ENCODE measurements around the gene MT1H.

MT1H gene

DNA sequence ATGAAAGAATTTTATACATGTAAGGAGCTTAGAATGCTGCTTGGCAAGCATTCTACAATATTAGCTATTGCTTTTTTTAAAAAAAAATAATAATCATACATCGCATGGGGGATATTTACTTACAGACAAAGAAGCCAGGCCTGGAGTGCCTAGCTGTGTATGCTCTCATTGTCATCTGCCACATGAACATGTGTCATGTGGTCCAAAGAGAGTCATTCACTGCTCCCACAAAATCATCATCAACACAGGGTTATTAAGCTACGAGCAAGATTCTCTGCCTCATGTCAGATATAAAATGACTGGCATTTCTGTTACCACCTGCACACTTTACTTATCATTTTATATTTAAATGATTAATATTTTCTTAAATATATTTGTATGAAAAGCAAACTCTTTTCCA, 46.0 kb upstream of the MT1H start (continued):
- TF ChIP-seq, protein P1, sequence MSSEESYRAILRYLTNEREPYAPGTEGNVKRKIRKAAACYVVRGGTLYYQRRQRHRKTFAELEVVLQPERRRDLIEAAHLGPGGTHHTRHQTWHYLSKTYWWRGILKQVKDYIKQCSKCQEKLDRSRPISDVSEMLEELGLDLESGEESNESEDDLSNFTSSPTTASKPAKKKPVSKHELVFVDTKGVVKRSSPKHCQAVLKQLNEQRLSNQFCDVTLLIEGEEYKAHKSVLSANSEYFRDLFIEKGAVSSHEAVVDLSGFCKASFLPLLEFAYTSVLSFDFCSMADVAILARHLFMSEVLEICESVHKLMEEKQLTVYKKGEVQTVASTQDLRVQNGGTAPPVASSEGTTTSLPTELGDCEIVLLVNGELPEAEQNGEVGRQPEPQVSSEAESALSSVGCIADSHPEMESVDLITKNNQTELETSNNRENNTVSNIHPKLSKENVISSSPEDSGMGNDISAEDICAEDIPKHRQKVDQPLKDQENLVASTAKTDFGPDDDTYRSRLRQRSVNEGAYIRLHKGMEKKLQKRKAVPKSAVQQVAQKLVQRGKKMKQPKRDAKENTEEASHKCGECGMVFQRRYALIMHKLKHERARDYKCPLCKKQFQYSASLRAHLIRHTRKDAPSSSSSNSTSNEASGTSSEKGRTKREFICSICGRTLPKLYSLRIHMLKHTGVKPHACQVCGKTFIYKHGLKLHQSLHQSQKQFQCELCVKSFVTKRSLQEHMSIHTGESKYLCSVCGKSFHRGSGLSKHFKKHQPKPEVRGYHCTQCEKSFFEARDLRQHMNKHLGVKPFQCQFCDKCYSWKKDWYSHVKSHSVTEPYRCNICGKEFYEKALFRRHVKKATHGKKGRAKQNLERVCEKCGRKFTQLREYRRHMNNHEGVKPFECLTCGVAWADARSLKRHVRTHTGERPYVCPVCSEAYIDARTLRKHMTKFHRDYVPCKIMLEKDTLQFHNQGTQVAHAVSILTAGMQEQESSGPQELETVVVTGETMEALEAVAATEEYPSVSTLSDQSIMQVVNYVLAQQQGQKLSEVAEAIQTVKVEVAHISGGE (tag by site-specific recombination; conservative IDR thresholded peaks at IDR 0.05; ENCODE audit: low read depth) = no peak
- TF ChIP-seq ZFP41 (tag by site-specific recombination; IDR thresholded peaks at IDR 0.05; ENCODE audit: borderline replicate concordance) = no peak

DNA sequence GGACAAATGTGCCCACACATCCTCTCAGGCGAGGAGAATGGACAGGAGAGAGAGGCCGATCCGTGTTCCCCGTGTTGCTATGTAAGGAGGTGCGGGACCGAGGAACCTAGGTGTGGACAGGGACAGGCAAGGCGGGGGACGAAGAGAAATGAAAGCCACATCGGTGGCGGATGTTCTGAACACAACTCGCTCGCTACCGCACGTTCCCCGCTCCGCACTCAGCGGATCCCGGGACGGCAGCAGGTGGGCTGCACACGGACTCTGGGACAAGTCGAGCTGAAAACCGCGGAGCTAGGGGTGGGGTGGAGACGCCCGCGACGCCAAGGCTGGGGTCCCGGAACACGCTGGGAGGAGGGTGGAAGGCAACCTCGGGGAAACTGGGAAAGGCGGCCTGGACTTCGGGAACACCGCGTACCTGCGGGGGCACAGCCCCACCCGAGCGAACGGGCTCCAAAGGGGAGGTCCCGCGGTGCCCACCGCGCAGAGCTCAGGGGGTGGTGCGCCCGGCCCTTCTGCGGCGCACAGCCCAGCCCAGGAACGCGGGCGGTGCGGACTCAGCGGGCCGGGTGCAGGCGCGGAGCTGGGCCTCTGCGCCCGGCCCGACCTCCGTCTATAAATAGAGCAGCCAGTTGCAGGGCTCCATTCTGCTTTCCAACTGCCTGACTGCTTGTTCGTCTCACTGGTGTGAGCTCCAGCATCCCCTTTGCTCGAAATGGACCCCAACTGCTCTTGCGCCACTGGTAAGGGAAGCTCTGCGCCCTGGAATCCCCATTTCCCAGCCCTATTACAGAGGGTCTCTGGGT, 44.3 kb upstream of the MT1H start, which contains the start of gene MT1E:
MT1E (plus strand) TSS at position 642 of the 803 bp plus-strand sequence; CDS start at position 713, 71 bp downstream.
- no peak within 1 kb of the TSS for H3K4me3 ChIP-seq (ENCODE audit: low read depth, low read length)
- CTCF ChIA-PET = interaction anchor here (0.7 kb wide), 1 partner anchor 48 kb away, joined by 3 read pairs; no protein-coding TSS in a partner anchor
- no peaks in the 10 kb centered on the region for H3K36me3 ChIP-seq (ENCODE audit: control insufficient read depth in 2 of 2, insufficient read depth in 1 of 2, low read length in 2 of 2)
- POLR2A ChIA-PET = interaction anchor here (1.4 to 2.6 kb wide), 2 partner anchors 15 to 17 kb away, joined by 5 to 8 read pairs; partner anchors contain the start of gene MT2A
- no peak within 1 kb of the TSS for H3K27ac ChIP-seq (ENCODE audit: extremely low read depth, low read depth, low read length)
- no peaks in the 10 kb centered on the region; the same call in 1 of the 2 replicates for H3K4me1 ChIP-seq (ENCODE audit: control insufficient read depth, insufficient read depth, low read length)
- TF ChIP-seq, protein P2, sequence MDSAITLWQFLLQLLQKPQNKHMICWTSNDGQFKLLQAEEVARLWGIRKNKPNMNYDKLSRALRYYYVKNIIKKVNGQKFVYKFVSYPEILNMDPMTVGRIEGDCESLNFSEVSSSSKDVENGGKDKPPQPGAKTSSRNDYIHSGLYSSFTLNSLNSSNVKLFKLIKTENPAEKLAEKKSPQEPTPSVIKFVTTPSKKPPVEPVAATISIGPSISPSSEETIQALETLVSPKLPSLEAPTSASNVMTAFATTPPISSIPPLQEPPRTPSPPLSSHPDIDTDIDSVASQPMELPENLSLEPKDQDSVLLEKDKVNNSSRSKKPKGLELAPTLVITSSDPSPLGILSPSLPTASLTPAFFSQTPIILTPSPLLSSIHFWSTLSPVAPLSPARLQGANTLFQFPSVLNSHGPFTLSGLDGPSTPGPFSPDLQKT (IDR thresholded peaks at IDR 0.05; ENCODE audit: borderline replicate concordance, low read depth, low read length) = no peak
- no peak for TF ChIP-seq ZNF600 (tag by site-specific recombination; IDR thresholded peaks at IDR 0.05)
- TF ChIP-seq ZNF37A (tag by site-specific recombination; IDR thresholded peaks at IDR 0.05) = no peak
- no peak for TF ChIP-seq ZNF548 (tag by site-specific recombination; IDR thresholded peaks at IDR 0.05)
- TF ChIP-seq ZNF223 (tag by site-specific recombination; IDR thresholded peaks at IDR 0.05) = no peak
- no peak for TF ChIP-seq ZNF670 (tag by site-specific recombination; IDR thresholded peaks at IDR 0.05; ENCODE audit: low read depth)
- TF ChIP-seq ZNF391 (tag by site-specific recombination; IDR thresholded peaks at IDR 0.05; ENCODE audit: borderline replicate concordance, low read depth) = no peak
- TF ChIP-seq ZFP37 (tag by site-specific recombination; IDR thresholded peaks at IDR 0.05) = no peak
- no peak for TF ChIP-seq ZNF596 (tag by site-specific recombination; IDR thresholded peaks at IDR 0.05)
- TF ChIP-seq, protein P3, sequence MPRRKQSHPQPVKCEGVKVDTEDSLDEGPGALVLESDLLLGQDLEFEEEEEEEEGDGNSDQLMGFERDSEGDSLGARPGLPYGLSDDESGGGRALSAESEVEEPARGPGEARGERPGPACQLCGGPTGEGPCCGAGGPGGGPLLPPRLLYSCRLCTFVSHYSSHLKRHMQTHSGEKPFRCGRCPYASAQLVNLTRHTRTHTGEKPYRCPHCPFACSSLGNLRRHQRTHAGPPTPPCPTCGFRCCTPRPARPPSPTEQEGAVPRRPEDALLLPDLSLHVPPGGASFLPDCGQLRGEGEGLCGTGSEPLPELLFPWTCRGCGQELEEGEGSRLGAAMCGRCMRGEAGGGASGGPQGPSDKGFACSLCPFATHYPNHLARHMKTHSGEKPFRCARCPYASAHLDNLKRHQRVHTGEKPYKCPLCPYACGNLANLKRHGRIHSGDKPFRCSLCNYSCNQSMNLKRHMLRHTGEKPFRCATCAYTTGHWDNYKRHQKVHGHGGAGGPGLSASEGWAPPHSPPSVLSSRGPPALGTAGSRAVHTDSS (tag by site-specific recombination; IDR thresholded peaks at IDR 0.05) = no peak
- no peak for TF ChIP-seq ZNF23 (tag by site-specific recombination; IDR thresholded peaks at IDR 0.05; ENCODE audit: borderline replicate concordance)
- TF ChIP-seq ZNF169 (tag by site-specific recombination; IDR thresholded peaks at IDR 0.05) = no peak
- no peak for TF ChIP-seq ZNF175 (tag by site-specific recombination; IDR thresholded peaks at IDR 0.05)
- TF ChIP-seq, protein P4, sequence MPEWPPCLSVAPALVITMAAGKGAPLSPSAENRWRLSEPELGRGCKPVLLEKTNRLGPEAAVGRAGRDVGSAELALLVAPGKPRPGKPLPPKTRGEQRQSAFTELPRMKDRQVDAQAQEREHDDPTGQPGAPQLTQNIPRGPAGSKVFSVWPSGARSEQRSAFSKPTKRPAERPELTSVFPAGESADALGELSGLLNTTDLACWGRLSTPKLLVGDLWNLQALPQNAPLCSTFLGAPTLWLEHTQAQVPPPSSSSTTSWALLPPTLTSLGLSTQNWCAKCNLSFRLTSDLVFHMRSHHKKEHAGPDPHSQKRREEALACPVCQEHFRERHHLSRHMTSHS (tag by site-specific recombination; IDR thresholded peaks at IDR 0.05) = no peak
- no peak for TF ChIP-seq SCRT1 (tag by site-specific recombination; IDR thresholded peaks at IDR 0.05; ENCODE audit: borderline replicate concordance)
- TF ChIP-seq ZNF157 (tag by site-specific recombination; IDR thresholded peaks at IDR 0.05) = no peak
- no peak for TF ChIP-seq ZNF561 (tag by site-specific recombination; IDR thresholded peaks at IDR 0.05; ENCODE audit: borderline replicate concordance)
- H3K9me3 ChIP-seq (ENCODE audit: control insufficient read depth, insufficient read depth, low read depth, low read length) = no peaks in the 10 kb centered on the region
